NCI-H2196 (cell line): ENCODE results near the gene ITGAE.

Experiments used
- DNase-seq: peaks from one replicate; lab custom pipeline; 2025; ENCODE audit not compliant: unreplicated experiment; lab: John Stamatoyannopoulos, UW

The ITGAE gene

DNA sequence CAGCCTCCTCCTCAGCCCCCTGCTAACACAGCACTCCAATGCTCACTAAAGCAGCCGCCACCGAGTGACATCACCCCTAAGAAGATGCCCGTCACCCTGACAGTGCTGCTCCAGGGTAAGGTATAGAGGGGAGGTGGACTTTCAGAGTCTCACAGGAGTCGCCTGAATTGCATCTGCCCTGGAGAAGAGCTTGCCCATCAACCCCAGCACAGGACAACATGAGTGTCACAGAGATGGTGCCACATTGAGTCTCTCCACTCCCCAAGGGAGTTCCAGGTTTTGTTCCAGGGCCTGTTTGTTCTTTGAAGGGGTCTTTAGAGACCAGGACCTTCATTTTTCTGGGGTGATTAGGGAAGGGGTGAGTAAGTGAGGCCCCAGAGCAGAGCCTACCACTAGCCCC is 102.8 kb downstream of the ITGAE start:
- no peak for DNase-seq

DNA sequence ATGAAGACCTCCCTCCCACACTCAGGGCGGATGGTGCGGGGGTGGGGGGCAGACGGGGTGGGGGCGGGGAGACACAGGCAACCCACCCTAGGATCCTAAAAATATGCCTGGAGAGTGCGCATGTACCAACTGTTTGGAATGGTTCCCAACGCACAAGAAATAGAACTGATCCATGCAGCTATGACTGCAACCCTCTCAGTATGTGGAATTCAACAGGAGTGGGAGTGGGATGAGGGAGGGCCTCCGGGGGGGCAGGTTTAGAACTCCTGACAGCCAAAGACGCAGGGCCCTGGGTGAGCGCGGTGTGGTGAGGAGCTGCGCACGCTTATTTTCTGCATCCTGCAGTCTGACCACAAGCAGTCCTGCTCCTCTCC is 103.9 kb downstream of the ITGAE start:
- no peak for DNase-seq

GRCh38 chr17:3695723-3696411 is 105.1 kb downstream of the ITGAE start, which contains the start of gene P2RX5:
Gene P2RX5 (minus strand): TSS chr17:3696155. CDS start chr17:3696005, 150 bp downstream.
- DNase-seq: no peak

- no peak for DNase-seq
Observed at GRCh38 chr17:3695129-3695722, 105.8 kb downstream of the ITGAE start.

DNA sequence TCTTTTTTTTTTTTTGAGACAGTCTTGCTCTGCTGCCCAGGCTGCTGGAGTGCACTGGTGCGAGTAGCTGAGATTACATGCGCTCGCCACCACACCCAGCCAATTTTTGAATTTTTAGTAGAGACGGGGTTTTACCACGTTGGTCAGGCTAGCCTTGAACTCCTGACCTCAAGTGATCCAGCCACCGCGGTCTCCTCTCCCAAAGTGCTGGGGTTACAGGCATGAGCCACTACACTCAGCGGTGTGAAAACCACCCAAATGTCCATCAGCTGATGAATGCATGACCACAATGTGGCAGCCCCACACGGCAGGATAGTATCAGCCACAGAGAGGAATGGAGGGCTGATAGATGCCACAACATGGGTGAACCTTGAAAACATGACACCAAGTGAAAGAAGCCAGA is 107.2 kb downstream of the ITGAE start:
- no peak for DNase-seq

DNA sequence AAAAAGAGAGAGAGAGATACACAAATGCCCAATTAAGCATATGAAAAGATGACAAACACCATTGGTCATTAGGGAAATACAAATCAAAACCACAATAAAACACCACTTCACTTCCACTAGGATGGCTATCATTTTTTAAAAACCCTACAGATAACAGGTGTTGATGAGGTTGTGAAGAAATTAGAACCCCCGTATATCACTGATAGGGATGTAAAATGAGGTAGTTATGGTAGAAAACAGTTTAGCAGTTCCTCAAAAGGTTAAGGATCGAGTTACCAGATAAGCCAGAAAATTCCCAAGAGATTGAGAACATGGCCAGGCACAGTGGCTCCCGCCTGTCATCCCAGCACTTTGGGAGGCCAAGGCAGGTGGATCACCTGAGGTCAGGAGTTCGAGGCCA is 107.8 kb downstream of the ITGAE start:
- no peak for DNase-seq

DNA sequence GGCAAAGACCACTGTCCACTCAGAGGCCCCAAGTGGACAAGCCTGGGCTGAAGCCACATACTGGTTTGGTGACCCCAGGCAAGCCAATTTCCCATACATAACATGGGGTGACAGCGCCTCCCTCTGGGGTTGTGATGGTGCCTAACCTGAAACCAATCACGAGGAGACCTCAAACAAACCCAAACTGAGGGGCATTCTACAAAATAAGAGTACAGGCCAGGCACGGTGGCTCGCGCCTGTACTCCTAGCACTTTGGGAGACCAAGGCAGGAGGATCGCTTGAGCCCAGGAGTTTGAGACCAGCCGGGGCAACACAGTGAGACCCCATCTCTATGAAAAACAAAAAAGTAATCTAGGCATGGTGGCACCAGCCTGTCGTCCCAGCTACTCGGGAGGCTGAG is 108.6 kb downstream of the ITGAE start:
- DNase-seq: no peak

- DNase-seq: no peak
Observed at GRCh38 chr17:3691617-3692067, 109.3 kb downstream of the ITGAE start.

DNA sequence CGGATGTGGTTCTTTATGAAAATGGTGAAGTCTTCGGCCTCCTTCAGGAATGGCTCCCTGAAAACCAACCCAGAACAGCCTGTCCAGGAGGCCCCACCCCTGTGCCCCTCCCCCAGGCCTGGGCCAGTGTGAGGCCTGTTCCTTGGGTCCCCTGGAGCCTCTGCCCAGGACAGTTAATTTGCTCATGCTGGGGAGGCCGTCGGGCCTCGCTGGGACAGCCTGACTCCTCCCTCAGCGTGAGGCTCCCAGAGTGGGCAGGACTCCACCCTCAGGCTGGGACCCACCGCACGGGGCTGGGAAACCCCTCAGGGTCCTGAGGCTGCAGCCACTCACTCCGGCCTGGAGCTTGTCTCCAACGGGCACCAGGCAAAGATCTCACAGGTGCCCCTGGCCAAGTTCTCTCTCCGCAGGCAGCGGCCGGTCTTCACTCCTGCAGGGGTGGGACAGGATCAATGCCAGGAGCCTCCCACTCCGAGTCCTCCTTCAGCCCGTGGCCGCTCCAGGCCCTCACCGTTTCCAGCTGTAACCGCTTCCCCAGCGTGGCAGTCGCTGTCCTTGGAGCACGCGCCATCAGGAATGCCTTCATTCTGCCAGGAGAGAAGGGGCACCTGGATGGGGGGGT is 110.8 kb downstream of the ITGAE start:
- DNase-seq: no peak

GRCh38 chr17:3689262-3690093 is 111.5 kb downstream of the ITGAE start:
- DNase-seq: no peak

DNA sequence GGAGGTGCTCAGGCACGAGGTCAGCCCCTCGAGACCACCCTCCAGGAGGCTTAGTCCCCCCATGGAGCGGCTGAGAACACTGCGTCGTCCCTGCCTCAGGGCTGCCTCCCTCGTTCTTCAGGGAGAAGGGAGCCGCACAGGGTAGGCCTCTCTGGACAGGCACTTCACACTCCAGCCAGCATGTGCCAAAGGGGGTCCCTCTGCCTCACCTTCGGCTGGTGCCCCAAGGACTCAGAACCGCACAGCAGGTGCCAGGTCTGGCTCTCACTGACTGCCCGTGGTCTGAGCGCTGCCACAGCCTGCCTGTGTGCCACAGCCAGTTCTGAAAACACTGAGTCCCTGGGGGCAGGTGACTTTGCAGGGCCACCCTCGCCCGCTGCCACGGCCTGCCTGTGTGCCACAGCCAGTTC is 112.1 kb downstream of the ITGAE start:
- no peak for DNase-seq

DNA sequence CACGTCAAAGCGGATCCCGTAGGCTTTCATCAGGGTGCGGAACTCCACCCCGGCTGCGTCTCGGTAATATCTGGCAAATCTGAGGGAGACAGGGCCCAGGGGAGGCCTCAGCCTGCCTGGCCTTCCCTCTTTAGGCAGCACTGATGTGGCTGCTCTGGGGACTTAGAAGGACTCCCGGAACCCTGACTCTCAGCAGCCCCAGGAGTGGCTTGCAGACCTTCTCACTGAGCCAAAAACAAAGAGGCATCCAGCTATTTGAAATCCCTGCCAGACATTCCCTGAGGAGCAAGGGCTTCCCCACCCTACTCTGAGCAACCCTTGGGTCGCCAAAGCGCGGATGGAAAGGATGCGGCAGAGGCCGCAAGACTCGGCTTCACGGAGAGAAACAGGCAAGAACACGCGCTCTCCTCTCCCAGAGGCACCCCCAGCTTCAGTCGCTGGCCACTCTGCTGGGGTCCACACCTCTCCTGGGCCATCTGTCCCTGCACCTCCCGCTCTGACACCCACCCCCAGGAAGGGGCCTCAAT is 112.9 kb downstream of the ITGAE start:
- DNase-seq: no peak

DNA sequence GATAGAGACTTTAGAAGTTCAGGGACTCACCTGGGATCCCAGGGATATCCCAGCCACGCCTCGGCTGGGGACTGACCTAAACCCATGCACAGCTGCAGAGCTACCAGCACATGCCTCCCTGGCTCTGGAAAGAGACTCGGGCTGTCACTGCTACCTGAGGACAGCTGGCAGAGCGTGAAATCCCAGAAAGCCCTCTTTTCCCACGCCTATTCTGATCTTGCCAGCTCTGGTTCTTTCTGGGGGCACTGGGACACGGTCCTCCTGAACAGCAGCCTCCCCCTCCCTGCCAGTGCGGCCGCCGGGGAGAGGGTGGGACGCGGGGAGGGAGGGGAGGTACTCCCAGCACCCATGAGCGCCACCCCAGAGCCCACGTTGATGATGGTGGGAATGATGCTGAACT is 115.8 kb downstream of the ITGAE start:
- no peak for DNase-seq

- no peak for DNase-seq
Observed at GRCh38 chr17:3683054-3683511, 117.9 kb downstream of the ITGAE start.

- no peak for DNase-seq
Observed at GRCh38 chr17:3682033-3682432, 119.0 kb downstream of the ITGAE start.

DNA sequence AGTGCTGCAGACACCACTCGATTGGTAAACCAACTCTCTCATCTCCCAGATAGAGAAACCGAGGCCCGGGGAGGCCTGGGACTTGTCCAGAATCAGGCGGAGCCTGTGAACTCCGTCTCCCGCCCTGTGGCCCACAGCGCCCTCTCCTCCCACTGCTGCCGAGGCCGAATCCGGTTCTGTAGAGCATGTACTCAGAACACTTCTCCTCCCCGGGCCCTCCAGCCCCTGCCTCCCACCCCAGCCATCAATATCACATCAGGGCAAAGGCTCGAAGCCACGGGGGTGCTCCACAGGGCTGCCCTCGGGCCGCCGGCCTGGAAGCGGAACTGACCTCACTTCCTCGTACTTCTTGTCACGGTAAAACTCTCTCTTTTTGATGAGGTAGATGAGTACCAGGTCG is 119.4 kb downstream of the ITGAE start:
- no peak for DNase-seq

DNA sequence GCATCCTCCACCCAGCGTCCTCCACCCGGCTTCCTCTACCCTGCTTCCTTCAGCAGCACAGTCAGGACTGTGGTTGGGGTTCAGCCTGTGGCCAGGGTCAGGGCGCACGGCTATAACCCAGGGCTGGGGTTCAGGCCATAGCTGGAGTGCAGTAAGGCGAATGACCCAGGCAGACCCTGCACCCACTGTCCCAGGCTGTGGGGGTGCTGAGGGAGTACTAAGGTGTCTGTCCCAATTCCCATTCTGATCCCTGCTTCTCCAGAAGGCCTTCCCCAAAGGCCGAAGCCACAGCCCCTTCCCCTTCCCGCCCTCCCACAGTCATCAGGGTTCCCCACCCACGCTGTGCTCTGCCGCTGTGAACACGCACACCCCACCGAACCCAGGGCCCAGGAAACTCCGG is 119.9 kb downstream of the ITGAE start:
- no peak for DNase-seq

DNA sequence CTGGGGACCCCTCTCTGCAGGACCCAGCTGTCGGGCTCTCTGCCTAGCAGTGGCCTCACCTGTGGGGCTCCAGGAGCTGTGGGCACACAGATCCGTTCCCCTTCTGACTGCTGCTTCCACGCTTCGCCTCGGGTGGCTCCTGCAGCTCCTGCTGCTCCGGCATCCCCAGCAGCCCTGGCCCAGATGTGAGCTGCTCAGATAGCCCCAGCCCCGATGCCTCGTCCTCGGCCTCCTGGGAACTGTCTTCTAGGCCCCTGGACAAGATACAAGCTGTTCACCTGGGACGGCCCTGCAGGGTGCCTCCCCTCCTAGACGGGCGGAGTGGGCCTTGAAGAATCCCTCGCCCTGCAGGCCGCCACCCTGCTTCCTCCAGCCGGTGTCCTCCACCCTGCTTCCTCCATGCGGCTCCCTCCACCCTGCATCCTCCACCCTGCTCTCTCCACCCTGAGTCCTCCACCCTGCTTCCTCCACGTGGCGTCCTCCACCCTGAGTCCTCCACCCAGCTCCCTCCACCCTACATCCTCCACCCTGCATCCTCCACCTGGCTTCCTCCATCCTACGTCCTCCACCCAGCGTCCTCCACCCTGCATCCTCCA is 121.4 kb downstream of the ITGAE start:
- no peak for DNase-seq

- DNase-seq: no peak
Observed at GRCh38 chr17:3678821-3679530, 122.0 kb downstream of the ITGAE start.
